ENCODE measurements around the gene CACNA1D. TPM values are rescaled to one million over a fixed set of nuclear protein-coding genes. Genes with fewer than 3 reads are reported as not detected.

Gene CACNA1D
- total and polyA plus RNA-seq, 9 of the 15 experiments (the other 6 are each of a cell fraction or from before 2014, with no cell fraction given), result 0.29 TPM; not detected in 8

- 0% methylated on average over 2 of the region's 2 CpGs for WGBS (ENCODE audit: insufficient coverage, low coverage, missing lambda C conversion rate)
- Histone ChIP-seq H3K27me3 (ENCODE audit: control insufficient read depth in 2 of 2, insufficient read depth in 2 of 2, low read length in 2 of 2) (peaks cover 2 to 22% of the 10 kb centered on the region in 2 experiments; a peak in 3 of 5 replicates), H2AFZ (ENCODE audit: low read depth, low read length) (no peak overlapping the region), H4K20me1 (replicated peaks; ENCODE audit: control insufficient read depth, insufficient read depth, low read length) (no peaks in the 10 kb centered on the region), H3K36me3 (ENCODE audit: control insufficient read depth, insufficient read depth, low read length) (no peaks in the 10 kb centered on the region), H3K4me3 (no peak overlapping the region), H3K9me1 (ENCODE audit: control insufficient read depth, insufficient read depth, low read length) (no peaks in the 10 kb centered on the region), H3K27ac (ENCODE audit: extremely low read depth, low read depth, low read length) (no peak overlapping the region), H3K9me3 (replicated peaks; ENCODE audit: control insufficient read depth, insufficient read depth, low read depth, low read length) (no peaks in the 10 kb centered on the region), H3K9ac (ENCODE audit: insufficient read depth in 1 of 2, low read depth in 2 of 2, low read length in 2 of 2) (no peak overlapping the region), H3K79me2 (ENCODE audit: control insufficient read depth, insufficient read depth, low read length) (no peaks in the 10 kb centered on the region), H3K4me1 (replicated peaks in 1 of 2; ENCODE audit: control insufficient read depth in 2 of 2, insufficient read depth in 2 of 2, low read length in 2 of 2) (no peaks in the 10 kb centered on the region; a peak in 1 of 5 replicates), H3K4me2 (ENCODE audit: insufficient read depth, low read length) (no peak overlapping the region)
- no peak for FAIRE-seq
- TF ChIP-seq TCF7 (IDR thresholded peaks at IDR 0.05; ENCODE audit: borderline replicate concordance), result no peak
- TF ChIP-seq DDX20 (tag; IDR thresholded peaks at IDR 0.05; ENCODE audit: low read depth), result no peak
- no peak for TF ChIP-seq TAL1 (IDR thresholded peaks at IDR 0.05)
- TF ChIP-seq MCM7 (IDR thresholded peaks at IDR 0.05), result no peak
- TF ChIP-seq U2AF1 (optimal IDR thresholded peaks at IDR 0.05; ENCODE audit: low read depth, low read length), result no peak
- TF ChIP-seq ZC3H8 (IDR thresholded peaks at IDR 0.05), result no peak
- ChIA-PET CTCF (ENCODE audit: low intra/inter-chr PET ratio) (no interaction called here), POLR2A (interaction anchor here (1.2 kb wide), 1 partner anchor 9 kb away, joined by 3 read pairs; no protein-coding TSS in a partner anchor)
- intact Hi-C loops (cut with micrococcal nuclease), result no loop called here
- no peak for ATAC-seq
- no TSS peak for BruUV-seq (replicated peaks)
- in situ Hi-C loops (cut with MboI), result no loop called here
- no peak for DNase-seq (ENCODE audit: extremely low read depth in 1 of 4, low spot score in 3 of 4)
Measured at GRCh38 chr3:53570081-53570480, 75.7 kb downstream of the CACNA1D start.

- Histone ChIP-seq H3K4me3 (no peak overlapping the region), H3K36me3 (ENCODE audit: control insufficient read depth, insufficient read depth, low read length) (no peaks in the 10 kb centered on the region), H3K4me1 (replicated peaks in 1 of 2; ENCODE audit: control insufficient read depth in 2 of 2, insufficient read depth in 2 of 2, low read length in 2 of 2) (no peaks in the 10 kb centered on the region; a peak in 1 of 5 replicates), H3K4me2 (ENCODE audit: insufficient read depth, low read length) (no peak overlapping the region), H3K27me3 (ENCODE audit: control insufficient read depth in 2 of 2, insufficient read depth in 2 of 2, low read length in 2 of 2) (peaks cover 2 to 22% of the 10 kb centered on the region in 2 experiments; a peak in 3 of 5 replicates), H3K27ac (ENCODE audit: extremely low read depth, low read depth, low read length) (no peak overlapping the region), H4K20me1 (replicated peaks; ENCODE audit: control insufficient read depth, insufficient read depth, low read length) (no peaks in the 10 kb centered on the region), H3K9me3 (replicated peaks; ENCODE audit: control insufficient read depth, insufficient read depth, low read depth, low read length) (no peaks in the 10 kb centered on the region), H3K9ac (ENCODE audit: insufficient read depth in 1 of 2, low read depth in 2 of 2, low read length in 2 of 2) (no peak overlapping the region), H3K79me2 (ENCODE audit: control insufficient read depth, insufficient read depth, low read length) (no peaks in the 10 kb centered on the region), H2AFZ (ENCODE audit: low read depth, low read length) (no peak overlapping the region), H3K9me1 (ENCODE audit: control insufficient read depth, insufficient read depth, low read length) (no peaks in the 10 kb centered on the region)
- intact Hi-C loops (cut with micrococcal nuclease), result no loop called here
- no peak for FAIRE-seq
- in situ Hi-C loops (cut with MboI), result no loop called here
- 0% methylated on average over 3 of the region's 3 CpGs for WGBS (ENCODE audit: insufficient coverage, low coverage, missing lambda C conversion rate)
- DNase-seq (ENCODE audit: extremely low read depth in 1 of 4, low spot score in 3 of 4), result no peak
- no peak for ATAC-seq
- CTCF ChIA-PET (ENCODE audit: low intra/inter-chr PET ratio), result no interaction called here
- no TSS peak for BruUV-seq (replicated peaks)
- POLR2A ChIA-PET, result interaction anchor here (1.2 kb wide), 1 partner anchor 10 kb away, joined by 3 read pairs; no protein-coding TSS in a partner anchor
- no peak for TF ChIP-seq ARID3B (CRISPR knock-in tag; IDR thresholded peaks at IDR 0.05; ENCODE audit: borderline replicate concordance)
- no peak for TF ChIP-seq ZNF589 (CRISPR knock-in tag; IDR thresholded peaks at IDR 0.05; ENCODE audit: low read depth)
- TF ChIP-seq TEAD2 (tag; IDR thresholded peaks at IDR 0.05), result no peak
- TF ChIP-seq ZNF282 (CRISPR knock-in tag; IDR thresholded peaks at IDR 0.05), result no peak
- no peak for TF ChIP-seq SMAD4 (CRISPR knock-in tag; conservative IDR thresholded peaks at IDR 0.05)
- no peak for TF ChIP-seq FOXP4 (CRISPR knock-in tag; IDR thresholded peaks at IDR 0.05; ENCODE audit: borderline replicate concordance)
- TF ChIP-seq GTF2B (IDR thresholded peaks at IDR 0.05; ENCODE audit: extremely low read depth, insufficient read length), result no peak
- TF ChIP-seq MTA2 (IDR thresholded peaks at IDR 0.05; ENCODE audit: low read depth), result no peak
Measured at GRCh38 chr3:53570709-53571108, 76.3 kb downstream of the CACNA1D start.

Data from K562 (cell line).